Right atrium auricular region (tissue), 2 donors: ENCODE measurements around the gene PHACTR2. TPM values are rescaled to one million over a fixed set of nuclear protein-coding genes. Genes with fewer than 3 reads are reported as not detected.

Experiments used
- DNase-seq: peaks from one replicate; pipeline ENCODE4 v3.0.0-alpha.2; 2019; ENCODE audit warnings: low spot score
- H3K27ac ChIP-seq, 2 donors: fragments of 200-600 bp; sonication (generic); 1 replicate in 1 of 2; 2 replicates in 1 of 2; pipeline ENCODE4 v1.5.1; 2016 to 2019
- H3K27me3 ChIP-seq, 2 donors: fragments of 200-600 bp; sonication (generic); one replicate each; pipeline versions ENCODE4 v1.5.1 to v1.6.0; 2017 to 2019
- H3K36me3 ChIP-seq: fragments of 200-600 bp; sonication (generic); one replicate; pipeline ENCODE4 v1.5.1; 2016
- H3K4me1 ChIP-seq, 2 donors: fragments of 200-600 bp; sonication (generic); one replicate each; pipeline versions ENCODE4 v1.5.1 to v1.6.0; 2017 to 2019
- H3K4me3 ChIP-seq, 2 donors: fragments of 200-600 bp; sonication (generic); 1 replicate in 1 of 2; 2 replicates in 1 of 2; pipeline ENCODE4 v1.5.1; 2017 to 2019; ENCODE audit warnings: mild to moderate bottlenecking in 1 of 2, moderate library complexity in 1 of 2
- H3K9me3 ChIP-seq, 2 donors: fragments of 200-600 bp; sonication (generic); one replicate each; pipeline ENCODE4 v1.5.1; 2019
- total RNA-seq, 2 donors: library from RNA; depleted of rRNA; stranded (reverse); fragments of >200 nt; gene quantifications; one replicate each; pipeline ENCODE4 v1.1.0, GENCODE V29; 2016
- TF ChIP-seq, protein P1 (sequence below), 2 donors: fragments of 200-600 bp; sonication (generic); IDR thresholded peaks; one replicate each; pipeline ENCODE4 v1.5.1; 2019; ENCODE audit warnings: antibody characterized with exemption in 2 of 2

PHACTR2 gene
- total RNA-seq, 2 donors from 2014 or later, result 47.6 to 54.4 TPM

DNA sequence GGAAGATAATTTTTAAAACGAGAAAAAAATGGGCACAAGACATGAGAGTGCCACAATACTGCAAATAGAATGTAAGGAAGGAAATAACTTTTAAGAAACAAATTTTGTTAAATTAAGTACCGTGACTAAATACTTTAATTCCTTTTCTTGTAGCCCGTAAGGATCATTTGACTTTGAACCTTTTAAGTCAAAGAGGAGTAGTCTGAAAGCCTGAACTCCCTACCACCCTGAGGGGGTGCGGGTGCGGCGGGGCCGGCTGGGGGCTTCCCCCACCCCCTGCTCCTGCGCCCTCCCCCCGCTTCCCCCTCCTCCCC is 231 bp upstream of the PHACTR2 start:
- DNase-seq, result no peak
- TF ChIP-seq, protein P1, sequence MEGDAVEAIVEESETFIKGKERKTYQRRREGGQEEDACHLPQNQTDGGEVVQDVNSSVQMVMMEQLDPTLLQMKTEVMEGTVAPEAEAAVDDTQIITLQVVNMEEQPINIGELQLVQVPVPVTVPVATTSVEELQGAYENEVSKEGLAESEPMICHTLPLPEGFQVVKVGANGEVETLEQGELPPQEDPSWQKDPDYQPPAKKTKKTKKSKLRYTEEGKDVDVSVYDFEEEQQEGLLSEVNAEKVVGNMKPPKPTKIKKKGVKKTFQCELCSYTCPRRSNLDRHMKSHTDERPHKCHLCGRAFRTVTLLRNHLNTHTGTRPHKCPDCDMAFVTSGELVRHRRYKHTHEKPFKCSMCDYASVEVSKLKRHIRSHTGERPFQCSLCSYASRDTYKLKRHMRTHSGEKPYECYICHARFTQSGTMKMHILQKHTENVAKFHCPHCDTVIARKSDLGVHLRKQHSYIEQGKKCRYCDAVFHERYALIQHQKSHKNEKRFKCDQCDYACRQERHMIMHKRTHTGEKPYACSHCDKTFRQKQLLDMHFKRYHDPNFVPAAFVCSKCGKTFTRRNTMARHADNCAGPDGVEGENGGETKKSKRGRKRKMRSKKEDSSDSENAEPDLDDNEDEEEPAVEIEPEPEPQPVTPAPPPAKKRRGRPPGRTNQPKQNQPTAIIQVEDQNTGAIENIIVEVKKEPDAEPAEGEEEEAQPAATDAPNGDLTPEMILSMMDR (IDR thresholded peaks at IDR 0.05), result no peak
- Histone ChIP-seq H3K36me3 (no peaks in the 10 kb centered on the region), H3K27me3 (no peaks in the 10 kb centered on the region), H3K9me3 (no peaks in the 10 kb centered on the region), H3K4me1 (peaks cover 0 to 37% of the 10 kb centered on the region in 2 donors), H3K4me3 (peak overlapping the region; percentile 84 to 91), H3K27ac (peak overlapping the region; percentile 94)

DNA sequence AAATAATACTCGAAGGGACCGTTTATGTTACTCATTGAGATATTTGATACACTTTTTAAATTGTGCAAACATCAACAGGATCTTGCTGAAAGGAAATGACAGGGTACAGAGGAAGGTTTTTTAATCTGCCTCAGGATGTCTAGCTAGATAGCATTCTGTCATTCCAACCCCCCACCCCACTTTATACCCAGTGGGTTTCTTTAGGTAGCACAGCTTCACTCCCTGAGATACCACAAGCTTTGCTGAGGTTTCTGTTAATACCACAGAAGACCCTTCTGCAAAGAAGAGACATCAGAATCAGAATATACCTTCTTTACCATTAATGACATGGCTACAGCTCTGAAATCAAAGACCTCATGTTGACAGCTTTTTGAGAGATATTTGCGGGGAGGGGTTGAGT is 1.3 kb downstream of the PHACTR2 start:
- Histone ChIP-seq H3K27ac (peak overlapping the region; percentile 94), H3K36me3 (no peaks in the 10 kb centered on the region), H3K27me3 (no peaks in the 10 kb centered on the region), H3K4me1 (peaks cover 0 to 37% of the 10 kb centered on the region in 2 donors), H3K4me3 (peak overlapping the region; percentile 84 to 91), H3K9me3 (peaks cover 0 to 8% of the 10 kb centered on the region in 2 donors)
- TF ChIP-seq, protein P1 (IDR thresholded peaks at IDR 0.05), result no peak
- DNase-seq, result no peak

DNA sequence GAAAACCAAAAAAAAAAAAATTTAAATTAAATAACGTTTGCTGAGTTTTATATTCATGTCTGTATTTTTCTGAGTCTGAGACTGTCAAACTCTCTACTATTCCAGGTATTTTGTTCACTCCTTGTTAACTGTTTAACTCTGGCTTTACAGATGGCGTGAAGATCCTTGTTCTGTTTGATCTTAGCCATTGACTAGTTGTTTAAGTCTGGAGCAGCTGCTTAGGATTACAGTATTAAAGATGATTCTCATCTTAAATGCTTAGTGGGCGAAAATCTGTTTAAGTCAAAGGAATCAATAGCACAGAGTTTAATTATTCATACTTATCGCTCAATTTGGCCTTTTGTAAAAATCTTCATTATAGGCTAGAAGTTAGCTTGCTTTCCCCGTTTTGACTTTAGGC is 2.4 kb downstream of the PHACTR2 start:
- H3K27me3 ChIP-seq, result no peaks in the 10 kb centered on the region
- peak overlapping the region in 1 of 2 donors; percentile 84 for H3K4me3 ChIP-seq
- TF ChIP-seq, protein P1 (IDR thresholded peaks at IDR 0.05), result no peak
- DNase-seq, result no peak
- H3K36me3 ChIP-seq, result no peaks in the 10 kb centered on the region
- H3K9me3 ChIP-seq, result peaks cover 0 to 8% of the 10 kb centered on the region in 2 donors
- peak overlapping the region; percentile 94 for H3K27ac ChIP-seq
- H3K4me1 ChIP-seq, result peaks cover 0 to 37% of the 10 kb centered on the region in 2 donors

DNA sequence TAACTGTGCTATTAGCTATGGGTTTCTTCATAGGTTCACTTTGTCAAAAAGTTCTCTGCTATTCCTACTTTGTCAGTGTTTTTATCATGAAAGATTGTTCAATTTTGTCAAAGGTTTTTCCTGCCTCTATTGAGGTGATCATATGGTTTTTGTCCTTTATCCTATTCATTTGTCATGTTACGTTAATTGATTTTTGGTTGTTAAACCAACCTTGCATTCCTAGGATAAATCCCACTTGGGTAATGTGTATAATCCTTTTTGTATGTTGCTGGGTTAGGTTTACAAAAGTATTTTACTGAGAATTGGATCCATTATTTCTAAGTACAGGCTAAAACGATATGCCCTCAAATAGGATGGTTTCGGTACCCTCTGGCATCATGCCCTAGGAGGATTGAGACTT is 5.0 kb downstream of the PHACTR2 start:
- Histone ChIP-seq H3K36me3 (no peaks in the 10 kb centered on the region), H3K27me3 (no peaks in the 10 kb centered on the region), H3K27ac (no peak overlapping the region), H3K4me1 (peaks cover 0 to 30% of the 10 kb centered on the region in 2 donors), H3K4me3 (no peak overlapping the region), H3K9me3 (peaks cover 0 to 8% of the 10 kb centered on the region in 2 donors)
- TF ChIP-seq, protein P1 (IDR thresholded peaks at IDR 0.05), result no peak
- DNase-seq, result no peak

DNA sequence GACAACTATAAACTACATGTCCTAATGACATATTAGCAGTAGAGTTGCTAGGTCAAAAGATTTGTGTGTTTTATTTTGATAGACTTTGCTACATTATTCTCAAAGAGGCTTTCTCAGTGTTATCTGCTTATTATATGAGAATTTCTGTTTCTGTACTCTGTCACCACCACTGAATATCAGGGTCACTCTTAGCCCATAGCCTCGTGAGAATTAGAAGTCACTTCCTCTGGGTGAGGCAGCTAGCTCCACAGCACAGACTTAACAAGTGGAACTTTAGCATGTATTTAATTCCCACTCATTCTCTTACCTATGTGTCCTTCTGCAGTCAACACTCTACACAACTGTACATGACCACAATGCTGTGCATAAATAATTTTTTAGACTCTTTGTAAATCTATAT is 6.7 kb downstream of the PHACTR2 start:
- DNase-seq, result no peak
- H3K27me3 ChIP-seq, result no peaks in the 10 kb centered on the region
- no peak overlapping the region for H3K4me3 ChIP-seq
- no peaks in the 10 kb centered on the region for H3K36me3 ChIP-seq
- TF ChIP-seq, protein P1 (IDR thresholded peaks at IDR 0.05), result no peak
- H3K27ac ChIP-seq, result no peak overlapping the region
- H3K4me1 ChIP-seq, result peaks cover 0 to 27% of the 10 kb centered on the region in 2 donors
- peaks cover 0 to 8% of the 10 kb centered on the region in 2 donors for H3K9me3 ChIP-seq

DNA sequence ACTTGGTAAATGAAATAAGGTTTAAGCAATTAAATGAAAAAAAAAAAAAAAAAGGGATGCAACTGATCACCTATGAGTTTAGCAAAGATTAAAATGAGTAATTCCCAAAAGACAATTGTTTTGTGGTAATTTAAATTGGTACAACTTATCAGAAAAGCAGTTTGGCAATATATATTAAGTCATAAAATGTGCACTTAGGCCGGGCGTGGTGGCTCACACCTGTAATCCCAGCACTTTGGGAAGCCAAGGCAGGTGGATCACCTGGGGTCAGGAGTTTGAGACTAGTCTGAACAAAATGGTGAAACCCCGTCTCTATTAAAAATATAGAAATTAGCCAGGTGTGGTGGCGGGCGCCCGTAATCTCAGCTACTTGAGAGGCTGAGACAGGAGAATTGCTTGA is 7.9 kb downstream of the PHACTR2 start:
- H3K9me3 ChIP-seq, result peaks cover 0 to 8% of the 10 kb centered on the region in 2 donors
- TF ChIP-seq, protein P1 (IDR thresholded peaks at IDR 0.05), result no peak
- no peak for DNase-seq
- no peaks in the 10 kb centered on the region for H3K36me3 ChIP-seq
- no peaks in the 10 kb centered on the region for H3K27me3 ChIP-seq
- H3K4me1 ChIP-seq, result peaks cover 0 to 22% of the 10 kb centered on the region in 2 donors
- H3K27ac ChIP-seq, result no peak overlapping the region
- H3K4me3 ChIP-seq, result no peak overlapping the region
